ENCODE results near the gene RRP8.

The RRP8 gene

GRCh38 chr11:6566704-6567370 lies 36.6 kb downstream of the RRP8 start:
- DNase-seq = no peak

GRCh38 chr11:6565988-6566703 lies 37.3 kb downstream of the RRP8 start:
- no peak for DNase-seq

- DNase-seq = no peak
These were observed 38.1 kb downstream of the RRP8 start for GRCh38 chr11:6565325-6565724.

- DNase-seq = no peak
These were observed 39.7 kb downstream of the RRP8 start for GRCh38 chr11:6563667-6564066.

GRCh38 chr11:6563121-6563619 lies 40.2 kb downstream of the RRP8 start:
- no peak for DNase-seq

- no peak for DNase-seq
These were observed 42.1 kb downstream of the RRP8 start for GRCh38 chr11:6561288-6561687.

- DNase-seq = no peak
These were observed 44.0 kb downstream of the RRP8 start for GRCh38 chr11:6559369-6559768.

DNA sequence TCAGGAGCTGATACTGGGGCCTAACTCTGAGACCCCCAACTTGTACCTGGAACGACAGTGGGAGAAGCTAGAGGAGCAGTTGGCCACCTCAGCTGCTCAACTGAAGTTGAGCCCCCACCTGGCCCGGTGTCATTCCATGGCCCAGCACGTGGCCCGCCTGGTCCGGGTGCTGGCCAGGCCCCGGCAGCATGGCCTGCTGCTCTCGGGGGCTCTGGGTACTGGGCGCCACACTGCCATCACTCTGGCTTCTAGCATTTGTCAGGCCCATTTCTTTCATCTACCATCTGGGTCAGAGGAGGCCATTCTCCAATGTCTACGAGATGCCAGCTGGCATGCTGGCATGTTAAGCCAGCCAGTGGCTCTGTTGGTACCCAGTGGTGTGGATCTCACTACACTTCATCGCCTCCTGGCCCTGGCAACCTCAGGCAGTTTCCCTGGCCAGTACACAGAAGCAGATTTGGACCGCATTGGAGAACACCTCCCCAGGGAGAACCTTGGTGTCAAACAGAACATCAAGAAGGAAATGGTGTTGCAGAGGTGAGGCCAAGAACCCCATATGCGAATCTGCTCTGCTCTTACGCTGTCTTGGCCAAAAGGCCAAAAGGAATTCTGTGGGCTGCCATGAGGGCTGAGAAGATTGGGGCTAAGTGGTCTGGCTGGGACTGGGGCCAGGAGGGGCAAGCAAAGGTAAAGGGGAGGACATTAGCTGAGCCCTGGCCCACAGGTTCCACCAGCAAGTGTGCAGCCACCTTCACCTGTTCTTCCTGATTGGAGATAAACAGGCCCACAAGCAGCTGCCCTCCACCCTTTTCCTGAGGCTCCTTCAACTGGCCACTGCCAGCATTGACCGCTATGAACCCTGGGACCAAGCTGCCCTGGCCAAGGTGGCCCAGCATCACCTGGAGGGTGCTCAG lies 45.4 kb downstream of the RRP8 start:
- no peak for DNase-seq

DNA sequence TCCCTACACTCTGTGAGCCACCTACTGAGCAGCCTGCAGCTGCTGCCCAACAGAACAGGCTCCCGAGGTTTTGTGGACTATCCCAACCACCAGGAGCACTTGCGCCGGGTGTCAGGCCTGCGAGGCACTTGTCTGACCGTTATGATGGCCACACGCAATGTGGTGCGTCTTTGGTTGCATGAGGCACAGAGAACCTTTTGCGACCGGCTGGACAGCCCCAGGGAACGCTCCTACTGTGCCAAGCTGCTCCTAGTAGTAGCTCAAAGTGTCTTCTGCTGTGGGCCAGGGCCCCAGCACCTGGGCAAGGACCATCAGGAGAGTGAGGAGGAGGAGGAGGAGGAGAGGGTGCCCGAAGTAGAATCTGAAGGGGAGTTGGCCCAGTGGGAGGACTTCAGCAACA lies 46.4 kb downstream of the RRP8 start:
- DNase-seq = no peak

- DNase-seq = no peak
These were observed 47.1 kb downstream of the RRP8 start for GRCh38 chr11:6556139-6556949.

DNA sequence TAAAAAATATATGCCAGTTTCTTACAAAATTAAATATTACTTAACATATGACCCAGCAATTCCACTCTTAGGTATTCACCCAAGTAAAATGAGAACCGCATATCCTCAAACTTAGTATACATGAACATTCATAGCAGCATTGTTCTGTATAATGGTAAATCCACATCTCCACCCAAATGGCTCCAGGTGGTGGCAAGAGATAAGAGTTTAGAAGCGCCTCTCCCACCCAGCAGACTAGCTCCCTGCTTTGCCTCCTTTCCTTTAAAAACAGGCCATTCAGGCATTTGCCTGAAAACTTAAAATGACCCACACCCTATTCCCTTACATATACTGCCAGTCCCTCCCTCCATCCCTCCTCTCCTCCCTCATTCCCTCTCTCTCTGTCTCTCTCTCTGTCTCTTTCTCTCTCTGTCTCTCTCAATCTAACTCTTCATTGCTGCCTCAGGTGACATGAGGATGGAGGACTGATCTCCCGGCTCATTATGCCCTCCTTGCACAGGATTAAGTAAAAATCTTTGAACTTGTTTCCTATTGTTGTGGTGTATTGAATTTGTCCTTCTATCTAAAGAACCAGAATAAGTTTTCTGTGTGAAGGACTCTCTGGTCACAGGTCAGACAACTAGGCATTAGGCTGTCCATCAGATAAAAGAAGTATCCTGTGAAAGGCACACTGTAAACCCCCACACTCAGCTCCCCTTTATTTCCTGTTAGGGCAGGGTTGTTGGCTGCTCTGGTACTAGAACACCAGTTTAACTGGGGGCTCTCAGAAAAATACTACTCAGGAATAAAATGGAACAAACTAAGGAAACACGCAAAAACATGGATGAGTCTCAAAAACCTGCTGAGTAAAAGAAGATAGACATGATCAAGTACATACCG lies 48.3 kb downstream of the RRP8 start:
- no peak for DNase-seq

GRCh38 chr11:6553634-6554033 lies 49.8 kb downstream of the RRP8 start:
- DNase-seq = no peak

GRCh38 chr11:6548641-6549040 lies 54.8 kb downstream of the RRP8 start:
- DNase-seq = no peak

GRCh38 chr11:6548121-6548520 lies 55.3 kb downstream of the RRP8 start:
- no peak for DNase-seq

DNA sequence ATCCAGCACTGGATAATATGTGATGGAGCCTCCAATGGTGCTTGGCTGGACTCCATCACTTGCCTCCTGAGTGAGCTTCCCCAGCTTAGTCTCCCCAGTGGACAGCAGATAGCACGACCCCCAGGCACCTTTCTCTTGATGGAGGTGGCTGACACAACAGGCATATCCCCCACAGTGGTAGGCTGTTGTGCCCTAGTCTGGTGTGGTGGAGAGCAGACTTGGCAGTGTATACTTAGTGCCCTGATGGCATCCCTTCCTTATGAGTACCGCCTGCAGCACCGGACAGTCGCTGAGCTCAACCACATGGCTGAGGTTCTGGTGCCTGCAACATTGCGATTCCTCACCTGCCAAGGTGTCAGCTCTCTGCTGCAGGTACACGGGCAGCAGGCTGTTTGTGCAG lies 56.2 kb downstream of the RRP8 start:
- DNase-seq = no peak

DNA sequence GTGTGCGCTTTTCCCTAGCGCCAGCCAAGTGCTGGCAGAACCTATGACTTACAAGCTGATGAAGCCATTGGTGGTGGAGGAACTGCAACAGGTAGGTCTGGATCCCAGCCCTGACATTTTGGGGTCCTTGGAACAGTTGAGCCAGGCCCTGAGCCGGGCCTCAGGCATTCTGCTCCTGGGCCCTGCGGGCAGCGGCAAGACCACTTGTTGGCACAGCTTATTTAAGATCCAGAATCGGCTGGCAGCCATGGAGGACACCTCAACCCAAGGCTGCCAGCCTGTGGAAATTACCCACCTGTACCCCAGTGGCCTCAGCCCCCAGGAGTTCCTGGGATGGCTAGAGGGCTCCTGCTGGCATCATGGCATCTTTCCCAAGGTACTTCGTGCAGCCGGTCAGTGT lies 56.7 kb downstream of the RRP8 start:
- no peak for DNase-seq

DNA sequence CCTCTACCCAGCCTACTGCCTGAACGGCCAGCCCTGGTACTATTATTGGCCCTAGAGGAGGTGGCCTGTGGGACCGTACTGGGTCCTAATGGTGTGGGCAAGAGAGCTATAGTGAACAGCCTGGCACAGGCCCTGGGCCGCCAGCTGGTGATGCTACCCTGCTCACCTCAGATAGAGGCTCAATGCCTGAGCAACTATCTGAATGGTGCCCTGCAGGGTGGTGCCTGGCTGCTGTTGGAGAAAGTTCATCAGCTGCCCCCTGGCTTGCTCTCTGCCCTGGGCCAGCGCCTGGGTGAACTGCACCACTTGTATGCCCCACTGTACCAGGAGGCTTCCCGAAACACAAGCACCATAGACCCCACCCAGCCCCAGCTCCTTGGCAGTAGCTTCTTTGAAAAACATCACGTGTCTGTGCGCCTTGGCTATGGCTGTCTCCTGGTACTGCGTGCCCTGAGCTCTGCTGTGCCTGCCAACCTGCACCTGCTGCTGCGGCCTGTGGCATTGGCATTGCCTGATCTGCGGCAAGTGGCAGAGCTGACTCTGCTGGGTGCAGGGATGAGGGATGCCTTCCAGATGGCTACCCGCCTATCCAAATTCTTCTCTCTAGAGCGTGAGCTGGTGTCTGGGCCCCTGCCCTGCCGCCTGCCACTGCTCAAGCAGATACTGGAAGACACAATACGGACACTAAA lies 57.4 kb downstream of the RRP8 start:
- DNase-seq = no peak

Measured in retina (tissue), 1 donor.